Transverse colon (tissue), 4 donors: Measurements from ENCODE around the gene RNF13. TPM values are rescaled to one million over a fixed set of nuclear protein-coding genes. Genes with fewer than 3 reads are reported as not detected.

ENCODE experiments used
- DNase-seq: peaks from one replicate; pipeline ENCODE4 v3.0.0-alpha.2; 2019
- H3K27ac ChIP-seq, 4 donors: fragments of 200-600 bp; sonication (generic); 2 replicates each; pipeline ENCODE4 v1.5.1; 2016 to 2018; ENCODE audit warnings: inconsistent platforms in 4 of 4
- H3K27me3 ChIP-seq: fragments of 200-600 bp; sonication (generic); 2 replicates; pipeline ENCODE4 v1.5.1; 2017; ENCODE audit warnings: inconsistent platforms
- H3K36me3 ChIP-seq, 4 donors: fragments of 200-600 bp; sonication (generic); 2 replicates each; pipeline ENCODE4 v1.5.1; 2017 to 2019; ENCODE audit warnings: inconsistent platforms in 4 of 4
- H3K4me1 ChIP-seq, 4 donors: fragments of 200-600 bp; sonication (generic); 2 replicates each; pipeline ENCODE4 v1.5.1; 2017 to 2020; ENCODE audit warnings: inconsistent platforms in 4 of 4
- H3K4me3 ChIP-seq, 4 donors: fragments of 200-600 bp; sonication (generic); 1 replicate in 1 of 4; 2 replicates in 3 of 4; pipeline versions ENCODE4 v1.5.1 to v1.6.1; 2017 to 2019; ENCODE audit warnings: inconsistent platforms in 4 of 4
- H3K9me3 ChIP-seq, 2 donors: fragments of 200-600 bp; sonication (generic); 2 replicates each; pipeline ENCODE4 v1.5.1; 2017 to 2019; ENCODE audit warnings: inconsistent platforms in 2 of 2
- CTCF ChIP-seq, 5 experiments: fragments of 200-600 bp in 3 of 5; fragments of 450-650 bp in 2 of 5; sonication (generic) in 3 of 5; IDR thresholded peaks; 1 replicate in 2 of 5; 2 replicates in 3 of 5; pipeline ENCODE4 v1.5.1; 2016 to 2017; ENCODE audit warnings: antibody characterized with exemption in 5 of 5, inconsistent platforms in 3 of 5, mild to moderate bottlenecking in 2 of 5, moderate library complexity in 1 of 5
- EP300 ChIP-seq: sonication (generic); formaldehyde crosslinking; IDR thresholded peaks from one replicate; pipeline ENCODE4 v1.6.1; 2017; ENCODE audit warnings: antibody characterized with exemption, low read depth
- POLR2A ChIP-seq: fragments of 450-650 bp; IDR thresholded peaks from one replicate; pipeline ENCODE4 v1.6.1; 2016; ENCODE audit warnings: antibody characterized with exemption, mild to moderate bottlenecking, moderate library complexity
- POLR2AphosphoS5 ChIP-seq, 3 donors: sonication (generic); formaldehyde crosslinking; IDR thresholded peaks; one replicate each; pipeline ENCODE4 v1.6.1; 2016; ENCODE audit warnings: antibody characterized with exemption in 3 of 3
- WGBS, 2 donors: methylation state at CpG; one replicate each; pipeline ENCODE4 v1.1.5; 2018; ENCODE audit warnings: low coverage in 1 of 2; 5-methylcytosine and 5-hydroxymethylcytosine counted together
- in situ Hi-C, 4 donors: fragments of 200-750 bp; cut with MboI; loops; one replicate each; pipeline versions ENCODE4 v1.15.0 to v1.15.1; 2017; ENCODE audit warnings: low sequenced_read_pairs in 3 of 4, low pct_ligation_motif_present in 1 of 4, low pct_unique_long_range_greater_than_20kb in 1 of 4
- intact Hi-C: fragments of 100-400 bp; cut with DNase I; formaldehyde crosslinking; loops from one replicate; pipeline ENCODE4 v1.15.1; 2023; ENCODE audit warnings: low total_unique reads
- total RNA-seq, 4 donors: library from RNA; depleted of rRNA; stranded (reverse); fragments of >200 nt; gene quantifications; one replicate each; pipeline ENCODE4 v1.1.0, GENCODE V29; 2016

The RNF13 gene
- total RNA-seq, 4 donors from 2014 or later, result 18.3 to 68.6 (median 42.8) TPM

- Histone ChIP-seq H3K9me3 (no peaks in the 10 kb centered on the region), H3K27me3 (no peaks in the 10 kb centered on the region), H3K4me3 (no peak overlapping the region), H3K4me1 (peaks cover 4 to 11% (median 6%) of the 10 kb centered on the region in 4 donors), H3K27ac (no peak overlapping the region), H3K36me3 (peaks cover 0 to 10% (median 3%) of the 10 kb centered on the region in 4 donors)
- no peak for DNase-seq
- TF ChIP-seq POLR2A, result no peak
- no peak for TF ChIP-seq POLR2AphosphoS5 (IDR thresholded peaks at IDR 0.05)
- no peak for TF ChIP-seq EP300
- TF ChIP-seq CTCF (IDR thresholded peaks at IDR 0.05), result no peak
- WGBS, 2 donors, result 40 to 78% methylated on average over 1 of the region's 1 CpG
- intact Hi-C loops (no loop called here), in situ Hi-C loops (no loop called here)
Observed at GRCh38 chr3:149848238-149848637, 35.2 kb downstream of the RNF13 start.

- no peaks in the 10 kb centered on the region for H3K27me3 ChIP-seq
- H3K4me3 ChIP-seq, result no peak overlapping the region
- TF ChIP-seq EP300 (no peak), POLR2A (no peak), CTCF (IDR thresholded peaks at IDR 0.05) (no peak), POLR2AphosphoS5 (IDR thresholded peaks at IDR 0.05) (no peak)
- H3K27ac ChIP-seq, result no peak overlapping the region
- no peak for DNase-seq
- H3K36me3 ChIP-seq, result peaks cover 0 to 10% (median 3%) of the 10 kb centered on the region in 4 donors
- intact Hi-C loops (no loop called here), in situ Hi-C loops (no loop called here)
- H3K4me1 ChIP-seq, result peaks cover 1 to 7% (median 3%) of the 10 kb centered on the region in 4 donors
- H3K9me3 ChIP-seq, result no peaks in the 10 kb centered on the region
- WGBS, 2 donors, result 50 to 88% methylated on average over 1 of the region's 1 CpG
Observed at GRCh38 chr3:149848688-149849087, 35.7 kb downstream of the RNF13 start.

GRCh38 chr3:149850787-149851584 is 38.0 kb downstream of the RNF13 start:
- WGBS, 2 donors, result 92 to 99% methylated on average over 5 to 6 of the region's 6 CpGs
- intact Hi-C loops (no loop called here), in situ Hi-C loops (no loop called here)
- DNase-seq, result no peak
- H3K27me3 ChIP-seq, result no peaks in the 10 kb centered on the region
- no peak overlapping the region for H3K27ac ChIP-seq
- TF ChIP-seq CTCF (IDR thresholded peaks at IDR 0.05) (no peak), POLR2AphosphoS5 (IDR thresholded peaks at IDR 0.05) (no peak), POLR2A (no peak), EP300 (no peak)
- H3K4me3 ChIP-seq, result no peak overlapping the region
- no peaks in the 10 kb centered on the region for H3K4me1 ChIP-seq
- H3K36me3 ChIP-seq, result peaks cover 0 to 28% (median 7%) of the 10 kb centered on the region in 4 donors
- H3K9me3 ChIP-seq, result no peaks in the 10 kb centered on the region

- Histone ChIP-seq H3K4me3 (no peak overlapping the region), H3K36me3 (peaks cover 0 to 46% (median 7%) of the 10 kb centered on the region in 4 donors), H3K4me1 (no peaks in the 10 kb centered on the region), H3K27me3 (no peaks in the 10 kb centered on the region), H3K9me3 (no peaks in the 10 kb centered on the region), H3K27ac (no peak overlapping the region)
- in situ Hi-C loops, result no loop called here
- no peak for TF ChIP-seq POLR2A
- no peak for TF ChIP-seq CTCF (IDR thresholded peaks at IDR 0.05)
- no peak for TF ChIP-seq EP300
- TF ChIP-seq POLR2AphosphoS5 (IDR thresholded peaks at IDR 0.05), result no peak
- intact Hi-C loops, result no loop called here
- no peak for DNase-seq
- 46% methylated on average over 2 of the region's 2 CpGs for WGBS, 2 donors
Observed at GRCh38 chr3:149858911-149859310, 45.9 kb downstream of the RNF13 start.
